Karpas-422 (cell line): ENCODE results near the gene KIF27. TPM values are rescaled to one million over a fixed set of nuclear protein-coding genes. Genes with fewer than 3 reads are reported as not detected.
"Not testable (repeated sequence)": the region's sequence is repeated elsewhere in the genome, so short reads cannot be mapped to it uniquely, and the experiment has no call there.

Experiments used
- DNase-seq: peaks from one replicate; pipeline ENCODE4 v3.0.0-alpha.2; 2015
- H2AFZ ChIP-seq: fragments of 200-600 bp; sonication (generic); 2 replicates; pipeline ENCODE4 v1.6.1; 2014; ENCODE audit warnings: antibody characterized with exemption, low read length, mixed read lengths
- H3K27ac ChIP-seq: fragments of 200-600 bp; sonication (generic); 2 replicates; pipeline ENCODE4 v1.5.1; 2014; ENCODE audit warnings: mild to moderate bottlenecking, low read length, moderate library complexity
- H3K27me3 ChIP-seq: fragments of 200-600 bp; sonication (generic); 2 replicates; pipeline ENCODE4 v1.6.1; 2014; ENCODE audit warnings: low read length, mixed read lengths
- H3K36me3 ChIP-seq: fragments of 200-600 bp; sonication (generic); 2 replicates; pipeline ENCODE4 v1.6.1; 2014; ENCODE audit warnings: low read length, mixed read lengths; ENCODE audit not compliant: insufficient read depth
- H3K4me1 ChIP-seq: fragments of 200-600 bp; sonication (generic); 2 replicates; pipeline ENCODE4 v1.6.1; 2014; ENCODE audit warnings: mild to moderate bottlenecking, low read length, mixed read lengths
- H3K4me2 ChIP-seq: fragments of 200-600 bp; sonication (generic); 2 replicates; pipeline ENCODE4 v1.6.1; 2014; ENCODE audit warnings: low read length, low read depth, mild to moderate bottlenecking; ENCODE audit not compliant: poor library complexity, severe bottlenecking
- H3K4me3 ChIP-seq: fragments of 200-600 bp; sonication (generic); 2 replicates; pipeline ENCODE4 v1.5.1; 2014; ENCODE audit warnings: mild to moderate bottlenecking, antibody characterized with exemption, low read length, mixed read lengths
- H3K79me2 ChIP-seq: fragments of 200-600 bp; sonication (generic); 2 replicates; pipeline ENCODE4 v1.6.1; 2014; ENCODE audit warnings: mild to moderate bottlenecking, low read length, mixed read lengths
- H3K9ac ChIP-seq: fragments of 200-600 bp; sonication (generic); 2 replicates; pipeline ENCODE4 v1.6.0; 2014; ENCODE audit warnings: low read length
- H3K9me2 ChIP-seq: fragments of 200-600 bp; sonication (generic), shearing (Covaris generic); replicated peaks from 2 replicates; pipeline ENCODE4 v1.6.0; 2014; ENCODE audit warnings: mild to moderate bottlenecking, low read length, moderate library complexity; ENCODE audit not compliant: insufficient read depth
- H3K9me3 ChIP-seq: fragments of 300-700, 200-600 bp; sonication (generic); 2 replicates; pipeline ENCODE4 v1.6.1; 2014; ENCODE audit warnings: low read length, mixed read lengths
- H4K20me1 ChIP-seq: fragments of 200-600 bp; sonication (generic); 2 replicates; pipeline ENCODE4 v1.6.1; 2014; ENCODE audit warnings: mild to moderate bottlenecking, antibody characterized with exemption, low read length, low read depth; ENCODE audit not compliant: insufficient read depth
- total RNA-seq: library from RNA; depleted of rRNA; stranded (reverse); fragments of >200 nt; shearing (Covaris generic); gene quantifications from 2 replicates; pipeline ENCODE4 v1.2.3, GENCODE V29; 2014; ENCODE audit warnings: low replicate concordance

The KIF27 gene
- total RNA-seq, 1 experiment from 2014 or later, result 7.6 TPM

DNA sequence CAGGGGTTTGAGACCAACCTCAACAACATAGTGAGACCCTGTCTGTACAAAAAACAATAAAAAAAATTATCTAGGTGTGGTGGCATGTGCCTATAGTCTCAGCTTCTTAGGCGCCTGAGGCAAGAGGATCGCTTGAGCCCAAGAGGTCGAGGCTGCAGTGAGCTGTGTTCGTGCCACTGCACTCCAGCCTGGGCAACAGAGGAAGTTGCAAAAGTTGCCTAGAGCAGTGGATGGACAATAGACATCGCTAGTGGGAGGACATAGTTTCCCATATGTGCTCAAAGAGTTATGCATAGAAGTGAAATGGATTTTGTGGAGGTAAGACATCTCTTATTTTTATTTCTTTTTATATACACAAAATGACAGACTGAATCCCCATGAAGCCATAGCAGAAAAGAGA is 39.8 kb upstream of the KIF27 start:
- Histone ChIP-seq H3K4me1 (peaks cover 8% of the 10 kb centered on the region), H3K4me2 (no peak overlapping the region), H4K20me1 (peaks cover 4% of the 10 kb centered on the region; the same call in 1 of the 2 replicates), H3K9ac (no peak overlapping the region), H3K36me3 (no peaks in the 10 kb centered on the region), H2AFZ (no peak overlapping the region), H3K9me3 (no peaks in the 10 kb centered on the region), H3K27ac (no peak overlapping the region), H3K27me3 (no peaks in the 10 kb centered on the region), H3K79me2 (no peaks in the 10 kb centered on the region), H3K9me2 (no peaks in the 10 kb centered on the region), H3K4me3 (no peak overlapping the region)
- DNase-seq, result no peak

DNA sequence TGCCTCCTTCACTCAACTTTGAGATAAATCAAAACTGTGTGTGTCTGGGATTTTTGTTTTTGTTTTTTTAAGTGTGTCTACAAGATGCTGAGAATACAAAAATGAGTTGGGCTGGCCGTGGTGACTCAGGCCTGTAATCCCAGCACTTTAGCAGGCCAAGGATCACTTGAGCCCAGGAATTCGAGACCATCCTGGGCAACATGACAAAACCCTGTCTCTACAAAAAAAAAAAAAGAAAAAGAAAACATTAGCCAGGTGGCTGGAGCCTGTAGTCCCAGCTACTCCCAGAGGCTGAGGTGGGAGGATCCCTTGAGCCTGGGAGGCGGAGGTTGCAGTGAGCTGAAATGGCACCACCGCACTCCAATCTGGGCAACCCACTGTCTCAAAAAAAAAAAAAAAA is 37.8 kb upstream of the KIF27 start:
- Histone ChIP-seq H3K4me3 (no peak overlapping the region), H3K79me2 (peaks cover 12% of the 10 kb centered on the region), H3K27me3 (no peaks in the 10 kb centered on the region), H3K27ac (no peak overlapping the region), H4K20me1 (no peaks in the 10 kb centered on the region), H3K4me2 (no peak overlapping the region), H3K9me2 (no peaks in the 10 kb centered on the region), H2AFZ (no peak overlapping the region), H3K4me1 (peaks cover 18% of the 10 kb centered on the region), H3K9ac (no peak overlapping the region), H3K9me3 (no peaks in the 10 kb centered on the region), H3K36me3 (peaks cover 2% of the 10 kb centered on the region; the same call in 1 of the 2 replicates)
- DNase-seq, result no peak

DNA sequence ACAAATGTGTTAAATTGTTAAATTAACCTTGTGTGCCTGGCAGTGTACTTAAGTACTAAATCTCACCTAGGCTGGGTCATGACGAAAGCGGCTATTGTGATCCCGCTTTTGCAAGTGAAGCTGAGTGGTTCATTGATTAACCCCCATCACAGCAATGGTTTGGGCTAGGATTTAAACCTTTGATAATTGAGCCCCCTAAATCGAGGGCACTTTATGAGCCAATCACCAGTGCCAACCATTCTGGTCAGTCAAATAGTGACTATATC is 35.9 kb upstream of the KIF27 start:
- Histone ChIP-seq H4K20me1 (no peaks in the 10 kb centered on the region), H2AFZ (peak overlapping the region; percentile 66), H3K36me3 (peaks cover 4% of the 10 kb centered on the region; the same call in 1 of the 2 replicates), H3K4me1 (peaks cover 18% of the 10 kb centered on the region), H3K9me3 (no peaks in the 10 kb centered on the region), H3K9me2 (no peaks in the 10 kb centered on the region), H3K4me2 (peak overlapping the region; percentile 84), H3K27ac (no peak overlapping the region), H3K79me2 (peaks cover 13% of the 10 kb centered on the region), H3K4me3 (peak overlapping the region; percentile 90), H3K27me3 (no peaks in the 10 kb centered on the region), H3K9ac (peak overlapping the region; percentile 93)
- peak; percentile 47 for DNase-seq

DNA sequence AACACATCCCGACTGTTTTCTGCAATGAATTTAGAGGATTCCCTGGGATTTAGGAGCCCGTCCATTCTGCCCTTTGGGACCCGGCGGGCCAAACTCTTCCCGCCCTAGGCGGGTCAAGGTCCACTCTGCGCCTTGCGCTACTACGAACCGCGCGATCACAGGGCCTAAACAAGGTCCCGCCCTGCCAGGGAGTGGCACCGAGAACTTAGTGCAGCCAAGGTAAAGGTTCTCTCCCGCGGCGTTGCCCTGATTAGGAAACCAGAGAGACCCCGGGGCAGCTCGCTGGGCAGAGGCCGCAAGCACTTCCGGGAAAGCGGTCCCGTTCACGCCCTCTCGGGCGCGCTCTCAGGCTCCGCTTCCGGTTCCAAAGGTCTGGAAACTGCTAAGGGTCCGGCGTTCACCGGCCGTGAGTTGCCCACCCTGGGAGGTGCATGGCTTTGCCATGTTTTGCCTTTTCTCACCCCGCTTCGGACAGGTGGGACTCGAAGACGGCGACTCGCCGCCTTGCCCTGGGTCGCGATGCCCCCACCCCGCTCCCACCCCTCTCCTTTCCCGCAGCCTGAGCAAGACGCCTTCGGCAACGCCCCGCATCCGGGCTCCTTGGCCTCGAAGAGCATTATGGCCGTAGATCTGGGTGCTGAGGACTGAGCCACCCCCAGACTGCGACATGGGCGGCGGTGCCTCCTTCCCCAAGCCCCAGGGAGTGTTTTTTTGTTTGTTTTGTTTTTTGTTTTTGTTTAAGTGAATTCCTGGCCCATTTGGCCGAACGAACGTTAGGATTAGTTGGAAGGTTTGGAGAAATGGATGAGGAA is 35.4 kb upstream of the KIF27 start:
- H3K9me2 ChIP-seq, result no peaks in the 10 kb centered on the region

DNA sequence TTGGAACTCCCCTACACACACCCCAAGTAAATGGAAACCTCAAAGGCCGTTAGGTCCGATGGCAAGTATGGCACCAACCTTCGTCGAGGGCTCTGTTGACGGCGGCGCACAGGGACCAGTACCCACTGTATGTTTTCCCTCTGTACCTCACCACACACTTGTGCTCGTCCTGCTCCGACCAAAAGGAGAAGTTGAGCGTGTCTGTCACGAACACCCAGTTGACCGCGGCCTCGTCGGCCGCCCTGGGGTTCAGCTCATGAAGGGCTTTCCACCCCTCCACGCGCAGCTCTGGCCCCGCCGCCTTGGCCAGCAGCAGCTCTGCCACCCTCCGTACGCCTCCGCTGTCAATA is 34.8 kb upstream of the KIF27 start:
- peaks cover 4% of the 10 kb centered on the region; the same call in 1 of the 2 replicates for H3K36me3 ChIP-seq
- peak overlapping the region; percentile 84 for H3K4me2 ChIP-seq
- H3K4me3 ChIP-seq, result peak overlapping the region; percentile 90
- peak overlapping the region; percentile 93 for H3K9ac ChIP-seq
- no peaks in the 10 kb centered on the region for H4K20me1 ChIP-seq
- H3K4me1 ChIP-seq, result peaks cover 18% of the 10 kb centered on the region
- DNase-seq, result peak; percentile 77
- H3K9me3 ChIP-seq, result no peaks in the 10 kb centered on the region
- no peaks in the 10 kb centered on the region for H3K27me3 ChIP-seq
- peaks cover 13% of the 10 kb centered on the region for H3K79me2 ChIP-seq
- H3K27ac ChIP-seq, result peak overlapping the region; percentile 51; the same call in 1 of the 2 replicates
- no peaks in the 10 kb centered on the region for H3K9me2 ChIP-seq
- peak overlapping the region; percentile 66 for H2AFZ ChIP-seq

More for the DNA sequence above, 35.4 kb upstream of the KIF27 start:
- Histone ChIP-seq H2AFZ (peak overlapping the region; percentile 66), H3K9me3 (no peaks in the 10 kb centered on the region), H3K4me1 (peaks cover 18% of the 10 kb centered on the region), H3K4me3 (peak overlapping the region; percentile 90), H3K4me2 (peak overlapping the region; percentile 84), H3K79me2 (peaks cover 13% of the 10 kb centered on the region), H4K20me1 (no peaks in the 10 kb centered on the region), H3K27me3 (no peaks in the 10 kb centered on the region), H3K27ac (peak overlapping the region; percentile 51; the same call in 1 of the 2 replicates), H3K36me3 (peaks cover 4% of the 10 kb centered on the region; the same call in 1 of the 2 replicates), H3K9ac (peak overlapping the region; percentile 93)
- peak; percentile 92 for DNase-seq

DNA sequence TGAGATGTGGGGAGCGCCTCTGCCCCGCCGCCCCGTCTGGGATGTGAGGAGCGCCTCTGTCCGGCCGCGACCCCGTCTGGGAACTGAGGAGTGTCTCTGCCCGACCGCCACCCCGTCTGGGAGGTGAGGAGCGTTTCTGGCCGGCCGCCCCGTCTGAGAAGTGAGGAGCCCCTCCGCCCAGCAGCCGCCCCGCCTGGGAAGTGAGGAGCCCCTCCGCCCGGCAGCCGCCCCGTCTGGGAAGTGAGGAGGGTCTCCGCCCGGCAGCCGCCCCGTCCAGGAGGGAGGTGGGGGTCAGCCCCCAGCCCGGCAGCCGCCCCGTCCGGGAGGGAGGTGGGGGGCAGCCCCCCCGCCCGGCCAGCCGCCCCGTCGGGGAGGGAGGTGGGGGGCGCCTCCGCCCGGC is 26.9 kb upstream of the KIF27 start:
- not testable (repeated sequence) for H4K20me1 ChIP-seq, H3K4me2 ChIP-seq, DNase-seq, H3K9ac ChIP-seq, H3K9me2 ChIP-seq, H3K4me3 ChIP-seq, H3K27me3 ChIP-seq, H3K27ac ChIP-seq, H3K4me1 ChIP-seq, H3K9me3 ChIP-seq, H2AFZ ChIP-seq, H3K79me2 ChIP-seq
- peaks cover 24% of the 10 kb centered on the region for H3K36me3 ChIP-seq

DNA sequence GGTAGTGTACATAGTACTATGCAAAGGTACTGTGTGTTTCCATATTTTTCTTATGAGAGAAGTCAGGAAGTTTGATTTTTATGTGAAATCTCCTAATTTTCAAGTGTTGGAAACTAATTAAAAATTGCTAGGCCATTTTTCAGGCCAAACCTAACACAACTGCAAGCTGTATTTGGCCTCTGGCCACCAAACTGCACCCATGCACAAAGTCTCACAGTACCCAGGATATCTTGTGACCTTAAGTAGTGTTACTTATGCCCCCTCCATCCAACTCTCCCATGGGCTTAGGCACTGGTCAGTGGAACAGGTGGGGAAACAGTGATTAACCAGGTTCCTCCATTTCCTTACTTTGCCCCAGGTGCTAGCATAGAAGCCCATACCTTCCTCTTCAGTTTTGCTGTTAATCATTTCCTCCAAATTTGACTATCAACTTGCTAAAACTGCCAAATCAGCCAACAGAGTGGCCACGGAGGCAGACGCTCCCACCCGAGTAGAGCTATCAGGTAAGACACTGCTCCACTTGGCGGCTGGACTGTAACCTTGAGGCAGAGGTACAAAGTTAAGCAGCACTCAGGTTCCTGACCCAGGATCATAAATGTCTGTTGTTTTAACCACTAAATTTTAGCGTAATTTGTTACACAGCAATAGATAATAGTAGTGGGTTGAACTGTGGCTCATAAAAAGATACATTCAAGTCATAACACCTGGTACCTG is 19.5 kb upstream of the KIF27 start:
- Histone ChIP-seq H3K9ac (no peak overlapping the region), H3K27ac (no peak overlapping the region), H3K4me3 (no peak overlapping the region), H2AFZ (no peak overlapping the region), H3K9me2 (no peaks in the 10 kb centered on the region), H3K27me3 (no peaks in the 10 kb centered on the region), H3K4me1 (no peaks in the 10 kb centered on the region), H3K9me3 (no peaks in the 10 kb centered on the region), H3K4me2 (no peak overlapping the region), H3K36me3 (peaks cover 20% of the 10 kb centered on the region), H4K20me1 (no peaks in the 10 kb centered on the region), H3K79me2 (no peaks in the 10 kb centered on the region)
- no peak for DNase-seq

DNA sequence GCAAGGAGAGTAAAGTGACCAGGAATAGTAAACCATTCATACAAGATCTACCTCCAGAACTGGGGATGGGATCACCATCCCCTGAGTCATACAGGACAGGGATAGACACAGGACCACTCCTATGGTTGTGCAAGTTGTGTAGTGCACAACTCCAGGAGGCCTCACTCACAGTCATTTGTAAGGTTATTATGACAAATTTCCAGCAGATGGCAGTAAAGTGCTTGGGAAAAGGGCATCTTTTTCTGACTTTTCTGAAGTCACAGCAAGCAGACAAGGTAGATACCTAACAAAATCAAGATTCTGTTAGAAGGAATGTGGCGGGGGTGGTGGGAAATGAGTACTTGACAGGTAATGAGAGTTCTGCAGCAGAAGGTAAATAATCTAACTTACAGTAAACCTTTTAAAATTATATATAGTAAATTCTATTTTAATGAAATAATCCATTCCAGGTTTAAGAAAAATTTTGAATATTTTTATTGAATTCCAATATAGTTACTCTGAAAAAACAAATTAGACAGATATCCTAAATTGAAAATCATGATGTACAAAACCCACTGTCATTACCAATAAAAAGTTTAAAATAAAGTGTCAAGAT is 16.7 kb upstream of the KIF27 start:
- Histone ChIP-seq H3K4me1 (no peaks in the 10 kb centered on the region), H3K9me2 (no peaks in the 10 kb centered on the region), H3K27me3 (no peaks in the 10 kb centered on the region), H3K4me3 (no peak overlapping the region), H4K20me1 (no peaks in the 10 kb centered on the region), H3K27ac (no peak overlapping the region), H3K9ac (no peak overlapping the region), H3K4me2 (no peak overlapping the region), H3K9me3 (no peaks in the 10 kb centered on the region), H2AFZ (no peak overlapping the region), H3K36me3 (peaks cover 11% of the 10 kb centered on the region; the same call in 1 of the 2 replicates), H3K79me2 (no peaks in the 10 kb centered on the region)
- peak; percentile 92 for DNase-seq
